WTC11 (cell line): ENCODE data around the gene FHIT. TPM values are rescaled to one million over a fixed set of nuclear protein-coding genes. Genes with fewer than 3 reads are reported as not detected.

Experiments used
- ATAC-seq: fragments of 200-7000 bp; cut with Tn5 transposase; 2 replicates; pipeline ENCODE4 v1.10.0; 2021; ENCODE audit warnings: mild to moderate bottlenecking, moderate library complexity
- CTCF ChIA-PET: fragments of 300-600 bp; sonication (Branson Sonifier 250); formaldehyde crosslinking; loops from one replicate; lab custom pipeline; 2021; ENCODE audit warnings: antibody characterized with exemption; lab: Charles Lee
- POLR2A ChIA-PET: fragments of 350-600 bp; sonication (Branson Sonifier 250); formaldehyde crosslinking; loops from one replicate; lab custom pipeline; 2021; ENCODE audit warnings: antibody characterized with exemption; lab: Charles Lee
- DNase-seq: peaks from one replicate; pipeline ENCODE4 v3.0.0; 2021; ENCODE audit warnings: low spot score
- H3K27ac Mint-ChIP-seq: 2 replicates; pipeline ENCODE4 v1.8.0; 2021; ENCODE audit warnings: mixed read lengths
- H3K27me3 Mint-ChIP-seq: 2 replicates; pipeline ENCODE4 v1.8.0; 2021; ENCODE audit warnings: low read depth, mild to moderate bottlenecking, moderate library complexity, mixed read lengths
- H3K36me3 Mint-ChIP-seq: 2 replicates; pipeline ENCODE4 v1.8.0; 2021; ENCODE audit warnings: mixed read lengths
- H3K4me1 Mint-ChIP-seq: 2 replicates; pipeline ENCODE4 v1.8.0; 2022; ENCODE audit warnings: mixed read lengths
- H3K4me3 Mint-ChIP-seq: 2 replicates; pipeline ENCODE4 v1.8.0; 2021; ENCODE audit warnings: mild to moderate bottlenecking, moderate library complexity, mixed read lengths
- H3K9me3 Mint-ChIP-seq: 2 replicates; pipeline ENCODE4 v1.8.0; 2021; ENCODE audit warnings: mixed read lengths
- CREB1 ChIP-seq: sonication (generic); formaldehyde crosslinking; IDR thresholded peaks from 2 replicates; pipeline ENCODE4 v1.8.0; 2023; ENCODE audit warnings: mild to moderate bottlenecking, missing genetic modification reagents
- E2F5 ChIP-seq: sonication (generic); formaldehyde crosslinking; IDR thresholded peaks from 2 replicates; pipeline ENCODE4 v1.8.1; 2022; ENCODE audit warnings: mild to moderate bottlenecking, moderate library complexity, missing genetic modification reagents
- EMX1 ChIP-seq: fragments of 250-450 bp; sonication (Bioruptor Pico); IDR thresholded peaks from 2 replicates; pipeline ENCODE4 v1.8.0; 2021; ENCODE audit warnings: mild to moderate bottlenecking
- ETV6 ChIP-seq: sonication (generic); formaldehyde crosslinking; IDR thresholded peaks from 2 replicates; pipeline ENCODE4 v1.8.1; 2022; ENCODE audit warnings: mild to moderate bottlenecking, missing genetic modification reagents
- FOXP1 ChIP-seq: sonication (generic); formaldehyde crosslinking; IDR thresholded peaks from 2 replicates; pipeline ENCODE4 v1.8.0; 2022; ENCODE audit warnings: missing genetic modification reagents, mild to moderate bottlenecking, moderate library complexity, borderline replicate concordance
- IRF2 ChIP-seq: sonication (generic); formaldehyde crosslinking; IDR thresholded peaks from 2 replicates; pipeline ENCODE4 v1.8.0; 2022; ENCODE audit warnings: low read depth, missing genetic modification reagents, borderline replicate concordance
- JAZF1 ChIP-seq: fragments of 250-450 bp; sonication (Bioruptor Pico); IDR thresholded peaks from 2 replicates; pipeline ENCODE4 v1.9.0; 2021; ENCODE audit warnings: moderate library complexity, mild to moderate bottlenecking, inconsistent platforms
- JUN ChIP-seq: sonication (generic); formaldehyde crosslinking; IDR thresholded peaks from 2 replicates; pipeline ENCODE4 v1.8.0; 2023; ENCODE audit warnings: mild to moderate bottlenecking, missing genetic modification reagents
- MLX ChIP-seq: sonication (generic); formaldehyde crosslinking; IDR thresholded peaks from 2 replicates; pipeline ENCODE4 v1.8.1; 2023; ENCODE audit warnings: mild to moderate bottlenecking, missing genetic modification reagents, moderate library complexity
- MYBL2 ChIP-seq: sonication (generic); formaldehyde crosslinking; IDR thresholded peaks from 2 replicates; pipeline ENCODE4 v1.8.1; 2023; ENCODE audit warnings: mild to moderate bottlenecking, moderate library complexity, missing genetic modification reagents
- NFATC4 ChIP-seq: fragments of 250-450 bp; sonication (Bioruptor Pico); IDR thresholded peaks from 2 replicates; pipeline ENCODE4 v1.9.0; 2021; ENCODE audit warnings: mild to moderate bottlenecking
- TEAD1 ChIP-seq: sonication (generic); formaldehyde crosslinking; IDR thresholded peaks from 2 replicates; pipeline ENCODE4 v1.8.0; 2022; ENCODE audit warnings: mild to moderate bottlenecking, missing genetic modification reagents
- TP53 ChIP-seq: sonication (generic); formaldehyde crosslinking; IDR thresholded peaks from 2 replicates; pipeline ENCODE4 v1.8.1; 2023; ENCODE audit warnings: mild to moderate bottlenecking, missing genetic modification reagents
- ZNF121 ChIP-seq: sonication (generic); formaldehyde crosslinking; IDR thresholded peaks from 2 replicates; pipeline ENCODE4 v1.8.0; 2023; ENCODE audit warnings: missing genetic modification reagents
- ZNF138 ChIP-seq: sonication (generic); formaldehyde crosslinking; conservative IDR thresholded peaks from 2 replicates; pipeline ENCODE4 v1.8.1; 2022; ENCODE audit warnings: mild to moderate bottlenecking, moderate library complexity, missing genetic modification reagents
- ZNF232 ChIP-seq: sonication (generic); formaldehyde crosslinking; IDR thresholded peaks from 2 replicates; pipeline ENCODE4 v1.8.0; 2022; ENCODE audit warnings: mild to moderate bottlenecking, missing genetic modification reagents
- ZNF423 ChIP-seq: fragments of 250-450 bp; sonication (Bioruptor Pico); IDR thresholded peaks from 2 replicates; pipeline ENCODE4 v2.1.2; 2022; ENCODE audit warnings: mild to moderate bottlenecking, moderate library complexity
- ZNF512 ChIP-seq: sonication (generic); formaldehyde crosslinking; IDR thresholded peaks from 2 replicates; pipeline ENCODE4 v1.8.1; 2022; ENCODE audit warnings: missing genetic modification reagents, borderline replicate concordance
- total RNA-seq: library from RNA; stranded (reverse); gene quantifications from 3 replicates; pipeline ENCODE4 v1.2.3, GENCODE V29; 2021
- TF ChIP-seq, protein P1 (sequence below): sonication (generic); formaldehyde crosslinking; IDR thresholded peaks from 2 replicates; pipeline ENCODE4 v1.8.0; 2022; ENCODE audit warnings: mild to moderate bottlenecking, missing genetic modification reagents
- TF ChIP-seq, protein P2 (sequence below): sonication (generic); formaldehyde crosslinking; IDR thresholded peaks from 2 replicates; pipeline ENCODE4 v1.8.1; 2022; ENCODE audit warnings: mild to moderate bottlenecking, missing genetic modification reagents, moderate library complexity, borderline replicate concordance
- TF ChIP-seq, protein P3 (sequence below): fragments of 250-450 bp; sonication (Bioruptor Pico); IDR thresholded peaks from 2 replicates; pipeline ENCODE4 v2.1.2; 2022; ENCODE audit warnings: mild to moderate bottlenecking, moderate library complexity
- TF ChIP-seq, protein P4 (sequence below): fragments of 250-450 bp; sonication (Bioruptor Pico); conservative IDR thresholded peaks from 2 replicates; pipeline ENCODE4 v1.9.0; 2021; ENCODE audit warnings: mild to moderate bottlenecking
- TF ChIP-seq, protein P5 (sequence below): fragments of 250-450 bp; sonication (Bioruptor Pico); IDR thresholded peaks from 2 replicates; pipeline ENCODE4 v1.8.0; 2021; ENCODE audit warnings: mild to moderate bottlenecking

The FHIT gene
- total RNA-seq, 1 experiment from 2014 or later: 2.6 TPM

DNA sequence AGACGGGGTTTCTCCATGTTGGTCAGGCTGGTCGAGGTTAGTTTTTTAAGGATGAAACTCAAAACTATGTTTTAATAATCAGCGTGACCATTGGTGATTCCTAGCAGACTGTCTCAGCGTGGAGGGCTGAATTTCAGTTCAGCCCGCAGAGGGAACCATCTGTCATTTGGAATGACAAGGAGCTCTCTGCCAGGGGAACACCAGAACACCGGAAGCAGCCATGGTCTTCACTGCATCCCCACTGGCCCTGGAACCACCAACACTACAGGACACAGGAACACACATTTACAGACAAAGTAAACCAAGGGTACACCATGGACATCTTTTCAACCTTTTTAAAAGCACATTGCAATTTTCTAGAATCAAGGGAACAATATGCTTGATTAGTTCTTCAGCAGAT is 424.7 kb downstream of the FHIT start:
- Mint-ChIP-seq H3K4me1 (peaks cover 9% of the 10 kb centered on the region), H3K4me3 (no peak overlapping the region), H3K27ac (no peak overlapping the region)
- DNase-seq: no peak
- POLR2A ChIA-PET: no interaction called here
- no peak for TF ChIP-seq JAZF1 (CRISPR knock-in tag)
- TF ChIP-seq JUN: no peak
- no peak for TF ChIP-seq MLX
- no peak for TF ChIP-seq CREB1
- TF ChIP-seq MYBL2: no peak
- TF ChIP-seq, protein P1, sequence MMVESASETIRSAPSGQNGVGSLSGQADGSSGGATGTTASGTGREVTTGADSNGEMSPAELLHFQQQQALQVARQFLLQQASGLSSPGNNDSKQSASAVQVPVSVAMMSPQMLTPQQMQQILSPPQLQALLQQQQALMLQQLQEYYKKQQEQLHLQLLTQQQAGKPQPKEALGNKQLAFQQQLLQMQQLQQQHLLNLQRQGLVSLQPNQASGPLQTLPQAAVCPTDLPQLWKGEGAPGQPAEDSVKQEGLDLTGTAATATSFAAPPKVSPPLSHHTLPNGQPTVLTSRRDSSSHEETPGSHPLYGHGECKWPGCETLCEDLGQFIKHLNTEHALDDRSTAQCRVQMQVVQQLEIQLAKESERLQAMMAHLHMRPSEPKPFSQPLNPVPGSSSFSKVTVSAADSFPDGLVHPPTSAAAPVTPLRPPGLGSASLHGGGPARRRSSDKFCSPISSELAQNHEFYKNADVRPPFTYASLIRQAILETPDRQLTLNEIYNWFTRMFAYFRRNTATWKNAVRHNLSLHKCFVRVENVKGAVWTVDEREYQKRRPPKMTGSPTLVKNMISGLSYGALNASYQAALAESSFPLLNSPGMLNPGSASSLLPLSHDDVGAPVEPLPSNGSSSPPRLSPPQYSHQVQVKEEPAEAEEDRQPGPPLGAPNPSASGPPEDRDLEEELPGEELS (CRISPR knock-in tag): no peak
- TF ChIP-seq ZNF232 (CRISPR knock-in tag): no peak
- TF ChIP-seq FOXP1 (CRISPR knock-in tag): no peak
- TF ChIP-seq, protein P2, sequence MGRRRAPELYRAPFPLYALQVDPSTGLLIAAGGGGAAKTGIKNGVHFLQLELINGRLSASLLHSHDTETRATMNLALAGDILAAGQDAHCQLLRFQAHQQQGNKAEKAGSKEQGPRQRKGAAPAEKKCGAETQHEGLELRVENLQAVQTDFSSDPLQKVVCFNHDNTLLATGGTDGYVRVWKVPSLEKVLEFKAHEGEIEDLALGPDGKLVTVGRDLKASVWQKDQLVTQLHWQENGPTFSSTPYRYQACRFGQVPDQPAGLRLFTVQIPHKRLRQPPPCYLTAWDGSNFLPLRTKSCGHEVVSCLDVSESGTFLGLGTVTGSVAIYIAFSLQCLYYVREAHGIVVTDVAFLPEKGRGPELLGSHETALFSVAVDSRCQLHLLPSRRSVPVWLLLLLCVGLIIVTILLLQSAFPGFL (CRISPR knock-in tag): no peak
- TF ChIP-seq ZNF138 (CRISPR knock-in tag): no peak
- TF ChIP-seq, all 79 proteins: peak for 0
- Mint-ChIP-seq H3K36me3 (peaks cover 25% of the 10 kb centered on the region), H3K9me3 (peaks cover 30% of the 10 kb centered on the region), H3K27me3 (no peaks in the 10 kb centered on the region)
- no peak for ATAC-seq
- CTCF ChIA-PET: no interaction called here

DNA sequence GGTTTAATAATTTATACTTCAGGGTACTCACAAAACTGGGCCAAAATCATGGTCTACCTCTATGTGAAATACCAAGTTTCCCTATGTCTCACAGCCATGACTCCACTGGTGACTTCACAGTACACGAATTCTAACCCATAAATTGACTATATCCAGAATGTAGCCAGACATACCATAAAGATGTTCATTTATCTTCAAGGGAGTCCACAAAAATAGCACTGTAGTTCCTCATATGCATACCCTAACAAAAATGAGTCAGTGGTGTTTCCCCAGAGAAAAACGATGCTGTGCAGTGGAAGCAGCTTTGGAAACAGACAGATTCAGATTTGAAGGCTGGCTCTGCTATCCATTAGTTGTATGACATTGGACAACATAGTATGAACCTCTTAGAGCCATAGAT is 438.8 kb downstream of the FHIT start:
- ATAC-seq (no peak), DNase-seq (no peak)
- no peak overlapping the region for H3K4me3 Mint-ChIP-seq
- ChIA-PET POLR2A (no interaction called here), CTCF (no interaction called here)
- H3K27ac Mint-ChIP-seq: no peak overlapping the region
- H3K4me1 Mint-ChIP-seq: peaks cover 4% of the 10 kb centered on the region; the same call in 1 of the 2 replicates
- H3K9me3 Mint-ChIP-seq: peaks cover 35% of the 10 kb centered on the region
- no peaks in the 10 kb centered on the region for H3K27me3 Mint-ChIP-seq
- no peak for TF ChIP-seq ZNF423 (CRISPR knock-in tag)
- no peak for TF ChIP-seq ETV6 (CRISPR knock-in tag)
- TF ChIP-seq, protein P3, sequence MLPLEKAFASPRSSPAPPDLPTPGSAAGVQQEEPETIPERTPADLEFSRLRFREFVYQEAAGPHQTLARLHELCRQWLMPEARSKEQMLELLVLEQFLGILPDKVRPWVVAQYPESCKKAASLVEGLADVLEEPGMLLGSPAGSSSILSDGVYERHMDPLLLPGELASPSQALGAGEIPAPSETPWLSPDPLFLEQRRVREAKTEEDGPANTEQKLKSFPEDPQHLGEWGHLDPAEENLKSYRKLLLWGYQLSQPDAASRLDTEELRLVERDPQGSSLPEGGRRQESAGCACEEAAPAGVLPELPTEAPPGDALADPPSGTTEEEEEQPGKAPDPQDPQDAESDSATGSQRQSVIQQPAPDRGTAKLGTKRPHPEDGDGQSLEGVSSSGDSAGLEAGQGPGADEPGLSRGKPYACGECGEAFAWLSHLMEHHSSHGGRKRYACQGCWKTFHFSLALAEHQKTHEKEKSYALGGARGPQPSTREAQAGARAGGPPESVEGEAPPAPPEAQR (CRISPR knock-in tag): no peak
- no peak for TF ChIP-seq E2F5
- H3K36me3 Mint-ChIP-seq: peaks cover 24% of the 10 kb centered on the region

DNA sequence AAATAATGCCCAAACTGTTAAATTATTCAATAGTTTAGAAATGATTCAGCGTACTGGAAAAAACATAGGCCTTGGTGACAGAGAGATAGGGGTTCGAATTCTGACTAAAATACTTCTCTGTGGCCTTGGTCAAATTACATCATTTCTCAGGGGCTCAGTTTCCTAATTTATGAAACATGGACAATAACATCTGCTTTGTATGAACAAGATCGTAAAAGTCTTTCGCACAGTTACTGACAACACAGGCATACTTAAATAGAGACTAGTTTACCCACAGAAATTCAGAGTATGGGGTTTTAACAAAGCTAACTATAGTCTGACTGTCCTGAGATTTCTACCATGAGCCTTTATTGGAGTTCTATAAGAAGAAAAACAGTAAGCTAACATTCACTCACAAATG is 440.4 kb downstream of the FHIT start:
- no peak overlapping the region for H3K27ac Mint-ChIP-seq
- no peak for DNase-seq
- H3K4me1 Mint-ChIP-seq: peaks cover 9% of the 10 kb centered on the region
- CTCF ChIA-PET: no interaction called here
- POLR2A ChIA-PET: no interaction called here
- H3K4me3 Mint-ChIP-seq: no peak overlapping the region
- peaks cover 11% of the 10 kb centered on the region for H3K36me3 Mint-ChIP-seq
- no peaks in the 10 kb centered on the region for H3K27me3 Mint-ChIP-seq
- ATAC-seq: no peak
- H3K9me3 Mint-ChIP-seq: peaks cover 19% of the 10 kb centered on the region
- TF ChIP-seq TP53 (CRISPR knock-in tag) (no peak), EMX1 (no peak), NFATC4 (CRISPR knock-in tag) (no peak), ZNF512 (CRISPR knock-in tag) (no peak), IRF2 (CRISPR knock-in tag) (no peak), TEAD1 (no peak), ZNF121 (CRISPR knock-in tag) (no peak)
- TF ChIP-seq, protein P4, sequence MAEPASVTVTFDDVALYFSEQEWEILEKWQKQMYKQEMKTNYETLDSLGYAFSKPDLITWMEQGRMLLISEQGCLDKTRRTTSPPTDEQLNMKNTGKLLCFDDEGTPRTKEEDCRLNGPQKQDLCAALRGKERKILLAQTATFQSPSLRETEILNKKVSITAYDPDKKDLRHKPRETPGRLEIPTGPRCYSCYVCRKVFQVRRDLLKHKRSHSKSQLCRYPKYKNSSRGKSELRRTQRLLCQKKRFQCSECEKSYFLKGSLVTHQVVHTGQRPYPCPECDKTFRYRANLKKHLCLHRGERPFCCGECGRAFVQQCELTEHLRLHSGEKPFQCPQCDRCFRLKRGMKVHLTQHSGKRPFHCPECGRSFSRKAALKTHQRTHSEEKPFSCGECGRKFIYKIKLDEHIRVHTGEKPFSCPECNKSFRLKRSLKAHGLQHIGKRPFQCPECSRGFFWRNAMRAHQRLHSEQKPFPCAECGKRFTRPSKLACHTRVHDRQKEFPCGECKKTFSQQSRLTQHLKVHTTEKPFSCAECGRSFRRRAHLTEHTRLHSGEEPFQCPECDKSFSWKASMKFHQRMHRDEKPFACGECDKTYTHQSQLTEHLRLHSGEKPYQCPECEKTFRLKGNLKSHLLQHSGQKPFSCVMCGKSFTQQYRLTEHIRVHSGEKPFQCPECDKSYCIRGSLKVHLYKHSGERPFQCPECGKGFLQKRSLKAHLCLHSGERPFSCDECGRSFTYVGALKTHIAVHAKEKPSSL (CRISPR knock-in tag): no peak
- TF ChIP-seq, protein P5, sequence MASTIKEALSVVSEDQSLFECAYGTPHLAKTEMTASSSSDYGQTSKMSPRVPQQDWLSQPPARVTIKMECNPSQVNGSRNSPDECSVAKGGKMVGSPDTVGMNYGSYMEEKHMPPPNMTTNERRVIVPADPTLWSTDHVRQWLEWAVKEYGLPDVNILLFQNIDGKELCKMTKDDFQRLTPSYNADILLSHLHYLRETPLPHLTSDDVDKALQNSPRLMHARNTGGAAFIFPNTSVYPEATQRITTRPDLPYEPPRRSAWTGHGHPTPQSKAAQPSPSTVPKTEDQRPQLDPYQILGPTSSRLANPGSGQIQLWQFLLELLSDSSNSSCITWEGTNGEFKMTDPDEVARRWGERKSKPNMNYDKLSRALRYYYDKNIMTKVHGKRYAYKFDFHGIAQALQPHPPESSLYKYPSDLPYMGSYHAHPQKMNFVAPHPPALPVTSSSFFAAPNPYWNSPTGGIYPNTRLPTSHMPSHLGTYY (CRISPR knock-in tag): no peak
